Breast epithelium (tissue), 3 donors: ENCODE data around the gene DNHD1.

Experiments used
- POLR2A ChIP-seq: fragments of 450-650 bp; IDR thresholded peaks from one replicate; pipeline ENCODE4 v1.6.1; 2016; ENCODE audit warnings: antibody characterized with exemption, mild to moderate bottlenecking, moderate library complexity
- POLR2AphosphoS5 ChIP-seq, 3 donors: sonication (generic); formaldehyde crosslinking; IDR thresholded peaks; one replicate each; pipeline ENCODE4 v1.6.1; 2017; ENCODE audit warnings: antibody characterized with exemption in 3 of 3
- TF ChIP-seq, protein P1 (sequence below), 3 donors: fragments of 450-650 bp; IDR thresholded peaks; one replicate each; pipeline ENCODE4 v1.5.1; 2016 to 2017; ENCODE audit warnings: antibody characterized with exemption in 3 of 3, mild to moderate bottlenecking in 3 of 3, moderate library complexity in 3 of 3

DNA sequence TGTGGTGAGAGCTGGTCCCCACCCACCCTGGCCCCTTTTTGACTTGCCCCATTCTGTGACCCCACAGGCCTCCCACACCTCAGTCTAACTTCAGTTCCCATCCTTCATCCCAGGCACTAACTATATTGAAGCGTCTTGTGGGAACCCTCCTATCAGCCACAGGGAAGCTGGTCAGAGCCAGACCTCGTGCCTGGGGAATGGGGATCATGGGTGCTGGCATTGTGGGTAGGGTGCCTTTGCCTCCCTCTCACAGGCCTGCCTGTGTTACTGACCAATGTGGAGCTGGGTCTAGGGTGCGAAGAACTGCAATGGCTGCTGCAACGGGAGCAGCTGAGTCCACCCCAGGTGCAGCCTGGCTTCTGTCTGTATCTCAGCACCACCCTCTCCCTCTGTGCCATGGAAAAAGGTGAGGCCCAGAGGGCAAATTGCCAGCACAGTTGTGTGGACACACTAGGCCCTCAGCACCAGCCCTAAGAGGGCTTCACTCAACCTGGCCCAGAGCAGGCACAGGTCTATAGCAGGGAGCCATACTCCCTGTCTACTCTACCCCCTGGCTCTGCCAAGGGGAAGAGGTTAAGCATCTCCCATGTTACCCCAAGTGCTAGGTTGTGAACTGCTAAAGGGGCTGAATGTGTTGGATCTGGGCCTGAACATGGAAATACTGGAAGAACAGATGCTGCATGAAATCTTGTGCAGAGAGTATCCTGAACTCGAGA lies 69.1 kb downstream of the DNHD1 start:
- TF ChIP-seq POLR2A (no peak), POLR2AphosphoS5 (IDR thresholded peaks at IDR 0.05) (no peak)
- TF ChIP-seq, protein P1, sequence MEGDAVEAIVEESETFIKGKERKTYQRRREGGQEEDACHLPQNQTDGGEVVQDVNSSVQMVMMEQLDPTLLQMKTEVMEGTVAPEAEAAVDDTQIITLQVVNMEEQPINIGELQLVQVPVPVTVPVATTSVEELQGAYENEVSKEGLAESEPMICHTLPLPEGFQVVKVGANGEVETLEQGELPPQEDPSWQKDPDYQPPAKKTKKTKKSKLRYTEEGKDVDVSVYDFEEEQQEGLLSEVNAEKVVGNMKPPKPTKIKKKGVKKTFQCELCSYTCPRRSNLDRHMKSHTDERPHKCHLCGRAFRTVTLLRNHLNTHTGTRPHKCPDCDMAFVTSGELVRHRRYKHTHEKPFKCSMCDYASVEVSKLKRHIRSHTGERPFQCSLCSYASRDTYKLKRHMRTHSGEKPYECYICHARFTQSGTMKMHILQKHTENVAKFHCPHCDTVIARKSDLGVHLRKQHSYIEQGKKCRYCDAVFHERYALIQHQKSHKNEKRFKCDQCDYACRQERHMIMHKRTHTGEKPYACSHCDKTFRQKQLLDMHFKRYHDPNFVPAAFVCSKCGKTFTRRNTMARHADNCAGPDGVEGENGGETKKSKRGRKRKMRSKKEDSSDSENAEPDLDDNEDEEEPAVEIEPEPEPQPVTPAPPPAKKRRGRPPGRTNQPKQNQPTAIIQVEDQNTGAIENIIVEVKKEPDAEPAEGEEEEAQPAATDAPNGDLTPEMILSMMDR (IDR thresholded peaks at IDR 0.05), result no peak
